ENCODE results near the gene GCM1.

DNA sequence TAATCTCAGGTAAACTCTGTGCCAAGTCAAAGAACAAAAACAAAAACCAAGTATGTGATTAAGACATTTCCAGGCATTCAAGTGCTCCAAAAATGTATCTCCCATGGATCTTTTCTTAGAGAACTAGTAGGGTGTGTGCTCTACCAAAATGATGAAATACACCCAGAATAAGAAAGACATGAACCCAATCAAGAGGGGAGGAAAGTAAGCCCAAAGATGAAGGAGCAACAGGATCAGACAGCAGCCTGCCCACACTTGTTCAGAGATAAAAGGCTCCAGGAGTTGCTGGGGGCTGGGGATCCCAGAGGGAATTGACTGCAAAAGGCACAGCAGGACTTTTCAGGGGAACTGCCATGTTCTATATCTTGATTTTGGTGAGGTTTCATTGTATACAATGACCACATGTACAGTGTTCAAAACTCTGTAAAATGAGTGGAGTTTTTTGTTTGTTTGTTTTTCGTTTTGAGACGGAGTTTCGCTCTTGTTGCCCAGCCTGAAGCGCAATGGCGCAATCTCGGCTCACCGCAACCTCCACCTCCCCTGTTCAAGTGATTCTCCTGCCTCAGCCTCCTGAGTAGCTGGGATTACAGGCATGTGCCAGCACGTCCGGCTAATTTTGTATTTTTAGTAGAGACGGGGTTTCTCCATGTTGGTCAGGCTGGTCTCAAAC, 24.4 kb downstream of the GCM1 start:
- no peak for TF ChIP-seq EZH2 (IDR thresholded peaks at IDR 0.05; ENCODE audit: borderline replicate concordance)
- TF ChIP-seq, protein P1, sequence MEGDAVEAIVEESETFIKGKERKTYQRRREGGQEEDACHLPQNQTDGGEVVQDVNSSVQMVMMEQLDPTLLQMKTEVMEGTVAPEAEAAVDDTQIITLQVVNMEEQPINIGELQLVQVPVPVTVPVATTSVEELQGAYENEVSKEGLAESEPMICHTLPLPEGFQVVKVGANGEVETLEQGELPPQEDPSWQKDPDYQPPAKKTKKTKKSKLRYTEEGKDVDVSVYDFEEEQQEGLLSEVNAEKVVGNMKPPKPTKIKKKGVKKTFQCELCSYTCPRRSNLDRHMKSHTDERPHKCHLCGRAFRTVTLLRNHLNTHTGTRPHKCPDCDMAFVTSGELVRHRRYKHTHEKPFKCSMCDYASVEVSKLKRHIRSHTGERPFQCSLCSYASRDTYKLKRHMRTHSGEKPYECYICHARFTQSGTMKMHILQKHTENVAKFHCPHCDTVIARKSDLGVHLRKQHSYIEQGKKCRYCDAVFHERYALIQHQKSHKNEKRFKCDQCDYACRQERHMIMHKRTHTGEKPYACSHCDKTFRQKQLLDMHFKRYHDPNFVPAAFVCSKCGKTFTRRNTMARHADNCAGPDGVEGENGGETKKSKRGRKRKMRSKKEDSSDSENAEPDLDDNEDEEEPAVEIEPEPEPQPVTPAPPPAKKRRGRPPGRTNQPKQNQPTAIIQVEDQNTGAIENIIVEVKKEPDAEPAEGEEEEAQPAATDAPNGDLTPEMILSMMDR (IDR thresholded peaks at IDR 0.05; ENCODE audit: poor library complexity), result no peak
- no peak for TF ChIP-seq EZH2phosphoT487 (IDR thresholded peaks at IDR 0.05; ENCODE audit: low read depth, severe bottlenecking, unreplicated experiment)
